ENCODE results near the gene ELL3. TPM values are rescaled to one million over a fixed set of nuclear protein-coding genes. Genes with fewer than 3 reads are reported as not detected.

ELL3 gene
- total and polyA plus RNA-seq, 10 of the 15 experiments (the other 5 are each of a cell fraction or from before 2014, with no cell fraction given), result 12.9 to 30.3 (median 20.2) TPM

- TF ChIP-seq, protein P1, sequence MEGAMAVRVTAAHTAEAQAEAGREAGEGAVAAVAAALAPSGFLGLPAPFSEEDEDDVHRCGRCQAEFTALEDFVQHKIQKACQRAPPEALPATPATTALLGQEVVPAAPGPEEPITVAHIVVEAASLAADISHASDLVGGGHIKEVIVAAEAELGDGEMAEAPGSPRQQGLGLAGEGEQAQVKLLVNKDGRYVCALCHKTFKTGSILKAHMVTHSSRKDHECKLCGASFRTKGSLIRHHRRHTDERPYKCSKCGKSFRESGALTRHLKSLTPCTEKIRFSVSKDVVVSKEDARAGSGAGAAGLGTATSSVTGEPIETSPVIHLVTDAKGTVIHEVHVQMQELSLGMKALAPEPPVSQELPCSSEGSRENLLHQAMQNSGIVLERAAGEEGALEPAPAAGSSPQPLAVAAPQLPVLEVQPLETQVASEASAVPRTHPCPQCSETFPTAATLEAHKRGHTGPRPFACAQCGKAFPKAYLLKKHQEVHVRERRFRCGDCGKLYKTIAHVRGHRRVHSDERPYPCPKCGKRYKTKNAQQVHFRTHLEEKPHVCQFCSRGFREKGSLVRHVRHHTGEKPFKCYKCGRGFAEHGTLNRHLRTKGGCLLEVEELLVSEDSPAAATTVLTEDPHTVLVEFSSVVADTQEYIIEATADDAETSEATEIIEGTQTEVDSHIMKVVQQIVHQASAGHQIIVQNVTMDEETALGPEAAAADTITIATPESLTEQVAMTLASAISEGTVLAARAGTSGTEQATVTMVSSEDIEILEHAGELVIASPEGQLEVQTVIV (IDR thresholded peaks at IDR 0.05; ENCODE audit: borderline replicate concordance, partially characterized antibody), result no peak
- TF ChIP-seq, protein P2, sequence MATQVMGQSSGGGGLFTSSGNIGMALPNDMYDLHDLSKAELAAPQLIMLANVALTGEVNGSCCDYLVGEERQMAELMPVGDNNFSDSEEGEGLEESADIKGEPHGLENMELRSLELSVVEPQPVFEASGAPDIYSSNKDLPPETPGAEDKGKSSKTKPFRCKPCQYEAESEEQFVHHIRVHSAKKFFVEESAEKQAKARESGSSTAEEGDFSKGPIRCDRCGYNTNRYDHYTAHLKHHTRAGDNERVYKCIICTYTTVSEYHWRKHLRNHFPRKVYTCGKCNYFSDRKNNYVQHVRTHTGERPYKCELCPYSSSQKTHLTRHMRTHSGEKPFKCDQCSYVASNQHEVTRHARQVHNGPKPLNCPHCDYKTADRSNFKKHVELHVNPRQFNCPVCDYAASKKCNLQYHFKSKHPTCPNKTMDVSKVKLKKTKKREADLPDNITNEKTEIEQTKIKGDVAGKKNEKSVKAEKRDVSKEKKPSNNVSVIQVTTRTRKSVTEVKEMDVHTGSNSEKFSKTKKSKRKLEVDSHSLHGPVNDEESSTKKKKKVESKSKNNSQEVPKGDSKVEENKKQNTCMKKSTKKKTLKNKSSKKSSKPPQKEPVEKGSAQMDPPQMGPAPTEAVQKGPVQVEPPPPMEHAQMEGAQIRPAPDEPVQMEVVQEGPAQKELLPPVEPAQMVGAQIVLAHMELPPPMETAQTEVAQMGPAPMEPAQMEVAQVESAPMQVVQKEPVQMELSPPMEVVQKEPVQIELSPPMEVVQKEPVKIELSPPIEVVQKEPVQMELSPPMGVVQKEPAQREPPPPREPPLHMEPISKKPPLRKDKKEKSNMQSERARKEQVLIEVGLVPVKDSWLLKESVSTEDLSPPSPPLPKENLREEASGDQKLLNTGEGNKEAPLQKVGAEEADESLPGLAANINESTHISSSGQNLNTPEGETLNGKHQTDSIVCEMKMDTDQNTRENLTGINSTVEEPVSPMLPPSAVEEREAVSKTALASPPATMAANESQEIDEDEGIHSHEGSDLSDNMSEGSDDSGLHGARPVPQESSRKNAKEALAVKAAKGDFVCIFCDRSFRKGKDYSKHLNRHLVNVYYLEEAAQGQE (IDR thresholded peaks at IDR 0.05; ENCODE audit: low read depth, low read length), result no peak
- TF ChIP-seq ZBED1 (IDR thresholded peaks at IDR 0.05; ENCODE audit: borderline replicate concordance) (no peak), CREB1 (IDR thresholded peaks at IDR 0.05; ENCODE audit: low read depth) (peak; percentile 84), PRDM15 (CRISPR knock-in tag; IDR thresholded peaks at IDR 0.05) (no peak), POLR2A (IDR thresholded peaks at IDR 0.05; ENCODE audit: low read depth, low read length) (peak; percentile 98), EED (IDR thresholded peaks at IDR 0.05; ENCODE audit: low read depth) (no peak), RBBP5 (conservative IDR thresholded peaks at IDR 0.05) (no peak), NR2F1 (conservative IDR thresholded peaks at IDR 0.05) (peak; percentile 39), WRNIP1 (IDR thresholded peaks at IDR 0.05; ENCODE audit: borderline replicate concordance, low read depth, low read length) (no peak), HDAC2 (IDR thresholded peaks at IDR 0.05) (no peak), SUPT20H (IDR thresholded peaks at IDR 0.05; ENCODE audit: borderline replicate concordance, control insufficient read depth, low read depth, low read length) (no peak), IKZF2 (IDR thresholded peaks at IDR 0.05) (no peak; a peak in 1 of 4 replicates), JUND (IDR thresholded peaks at IDR 0.05; ENCODE audit: low read depth, low read length) (peak; percentile 41; the same call in 1 of the 2 replicates), SMAD5 (IDR thresholded peaks at IDR 0.05; ENCODE audit: low read depth) (peak; percentile 65; the same call in 1 of the 2 replicates), CBFB (IDR thresholded peaks at IDR 0.05; ENCODE audit: low read depth) (peak; percentile 14; the same call in 1 of the 2 replicates), BACH1 (IDR thresholded peaks at IDR 0.05; ENCODE audit: borderline replicate concordance) (peak; percentile 56; the same call in 1 of the 2 replicates)
- TF ChIP-seq, protein P3, sequence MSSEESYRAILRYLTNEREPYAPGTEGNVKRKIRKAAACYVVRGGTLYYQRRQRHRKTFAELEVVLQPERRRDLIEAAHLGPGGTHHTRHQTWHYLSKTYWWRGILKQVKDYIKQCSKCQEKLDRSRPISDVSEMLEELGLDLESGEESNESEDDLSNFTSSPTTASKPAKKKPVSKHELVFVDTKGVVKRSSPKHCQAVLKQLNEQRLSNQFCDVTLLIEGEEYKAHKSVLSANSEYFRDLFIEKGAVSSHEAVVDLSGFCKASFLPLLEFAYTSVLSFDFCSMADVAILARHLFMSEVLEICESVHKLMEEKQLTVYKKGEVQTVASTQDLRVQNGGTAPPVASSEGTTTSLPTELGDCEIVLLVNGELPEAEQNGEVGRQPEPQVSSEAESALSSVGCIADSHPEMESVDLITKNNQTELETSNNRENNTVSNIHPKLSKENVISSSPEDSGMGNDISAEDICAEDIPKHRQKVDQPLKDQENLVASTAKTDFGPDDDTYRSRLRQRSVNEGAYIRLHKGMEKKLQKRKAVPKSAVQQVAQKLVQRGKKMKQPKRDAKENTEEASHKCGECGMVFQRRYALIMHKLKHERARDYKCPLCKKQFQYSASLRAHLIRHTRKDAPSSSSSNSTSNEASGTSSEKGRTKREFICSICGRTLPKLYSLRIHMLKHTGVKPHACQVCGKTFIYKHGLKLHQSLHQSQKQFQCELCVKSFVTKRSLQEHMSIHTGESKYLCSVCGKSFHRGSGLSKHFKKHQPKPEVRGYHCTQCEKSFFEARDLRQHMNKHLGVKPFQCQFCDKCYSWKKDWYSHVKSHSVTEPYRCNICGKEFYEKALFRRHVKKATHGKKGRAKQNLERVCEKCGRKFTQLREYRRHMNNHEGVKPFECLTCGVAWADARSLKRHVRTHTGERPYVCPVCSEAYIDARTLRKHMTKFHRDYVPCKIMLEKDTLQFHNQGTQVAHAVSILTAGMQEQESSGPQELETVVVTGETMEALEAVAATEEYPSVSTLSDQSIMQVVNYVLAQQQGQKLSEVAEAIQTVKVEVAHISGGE (CRISPR knock-in tag; IDR thresholded peaks at IDR 0.05), result no peak
Measured at GRCh38 chr15:43791993-43792760, 15.4 kb upstream of the ELL3 start, which contains the start of gene SERF2 (continued).

Data from GM12878 (cell line).